ENCODE measurements around the gene CYP4F2.

DNA sequence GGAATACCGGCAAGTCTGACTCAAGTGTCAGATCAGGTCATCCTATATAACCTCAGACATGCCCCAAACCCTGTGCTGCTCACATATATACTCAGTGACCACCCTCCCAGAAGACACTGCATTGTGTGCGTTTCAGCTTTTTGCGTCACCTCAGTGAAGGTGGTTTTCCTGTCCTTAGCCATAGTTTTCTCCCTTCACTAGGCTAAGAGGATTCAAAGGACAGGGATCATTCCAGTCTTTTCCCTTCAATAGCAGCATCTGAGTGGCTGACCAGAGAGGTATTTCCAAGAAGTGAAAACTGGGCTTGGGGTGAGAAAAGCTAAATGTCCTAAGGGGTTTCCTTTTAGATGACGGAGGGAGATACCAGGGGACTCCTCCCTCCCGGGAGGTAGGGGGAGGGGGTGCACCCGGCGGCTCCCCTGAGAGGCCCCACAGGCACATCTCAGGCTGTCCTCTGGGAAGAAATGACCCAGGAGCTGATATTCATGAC is 69.7 kb downstream of the CYP4F2 start:
- no peak for TF ChIP-seq POLR2A (IDR thresholded peaks at IDR 0.05; ENCODE audit: low read depth, low read length)
- no peak for TF ChIP-seq CHD2 (IDR thresholded peaks at IDR 0.05; ENCODE audit: borderline replicate concordance, low read depth, low read length)

Data from GM12878 (cell line).